Right lobe of liver (tissue), 6 donors: ENCODE data around the gene BAIAP2. TPM values are rescaled to one million over a fixed set of nuclear protein-coding genes. Genes with fewer than 3 reads are reported as not detected.

Experiments used
- ATAC-seq, 4 donors: fragments of 200-7000 bp; cut with Tn5 transposase; one replicate each; pipeline ENCODE4 v1.9.1; 2020; ENCODE audit warnings: mild to moderate bottlenecking in 4 of 4, moderate library complexity in 4 of 4
- DNase-seq, 3 donors: peaks; one replicate each; pipeline ENCODE4 v3.0.0-alpha.2; 2020
- H3K27ac ChIP-seq, 3 donors: fragments of 200-600 bp; one replicate each; pipeline ENCODE4 v1.8.0; 2022
- H3K27me3 ChIP-seq, 2 donors: fragments of 200-600 bp; one replicate each; pipeline ENCODE4 v1.8.0; 2022
- H3K36me3 ChIP-seq, 4 donors: fragments of 200-600 bp; sonication (generic) in 1 of 4; one replicate each; pipeline versions ENCODE4 v1.5.1 to v1.8.0; 2017 to 2022; ENCODE audit warnings: control low read depth in 1 of 4
- H3K4me1 ChIP-seq, 4 donors: fragments of 200-600 bp; sonication (generic) in 1 of 4; one replicate each; pipeline versions ENCODE4 v1.5.1 to v1.8.0; 2017 to 2022; ENCODE audit warnings: control low read depth in 1 of 4
- H3K4me3 ChIP-seq, 3 donors: fragments of 200-600 bp; one replicate each; pipeline ENCODE4 v1.8.0; 2022
- H3K9me3 ChIP-seq, 4 donors: fragments of 200-600 bp; sonication (generic) in 1 of 4; one replicate each; pipeline versions ENCODE4 v1.5.1 to v1.8.0; 2017 to 2022; ENCODE audit warnings: control low read depth in 1 of 4
- CTCF ChIP-seq, 4 donors: fragments of 200-600 bp in 3 of 4; fragments of 450-650 bp in 1 of 4; IDR thresholded peaks; one replicate each; pipeline versions ENCODE4 v1.5.1 to v1.8.0; 2016 to 2022; ENCODE audit warnings: antibody characterized with exemption in 4 of 4, mild to moderate bottlenecking in 2 of 4
- POLR2A ChIP-seq: fragments of 450-650 bp; IDR thresholded peaks from one replicate; pipeline ENCODE4 v1.6.1; 2017; ENCODE audit warnings: antibody characterized with exemption, mild to moderate bottlenecking
- WGBS: methylation state at CpG from one replicate; pipeline ENCODE4 v1.1.6; 2018; ENCODE audit warnings: low coverage, low lambda C conversion rate; ENCODE audit not compliant: insufficient coverage; ENCODE audit errors: missing lambda C conversion rate; 5-methylcytosine and 5-hydroxymethylcytosine counted together
- intact Hi-C, 2 donors: fragments of 100-400 bp; cut with DNase I; formaldehyde crosslinking; loops; one replicate each; pipeline versions ENCODE4 v1.11.2 to v1.14.1; 2022
- total RNA-seq, 6 experiments: library from RNA; depleted of rRNA in 2 of 6; stranded (reverse); fragments of >200 nt in 2 of 6; fragmentation: NEBNext Ultra II Directional in 3 of 6; extraction: Animal tissue kit (Norgen Biotek cat#: 25700) in 3 of 6; gene quantifications; one replicate each; pipeline versions ENCODE4 v1.1.0 to v1.2.4, GENCODE V29; 2016 to 2023
- donor health status: DM: no; HTN: yes; CAD: no.
- donor health status: DM: no; HTN: no; CAD: no.
- donor health status: DM: no; HTN: no; CAD: no.
- donor health status: DM: no; HTN: yes; CAD: no.
- donor health status: DM: no; HTN: yes; CAD: no.

Gene BAIAP2
- total RNA-seq, 6 experiments from 2014 or later: 46.6 to 139 (median 63.3) TPM

GRCh38 chr17:81044428-81044763 is 9.4 kb downstream of the BAIAP2 start:
- ATAC-seq: no peak
- Histone ChIP-seq H3K36me3 (no peaks in the 10 kb centered on the region), H3K4me3 (no peak overlapping the region), H3K27ac (peak overlapping the region; percentile 70 to 84 (median 81)), H3K27me3 (no peaks in the 10 kb centered on the region), H3K9me3 (no peaks in the 10 kb centered on the region), H3K4me1 (peaks cover 0 to 85% (median 32%) of the 10 kb centered on the region in 4 donors)
- intact Hi-C loops: no loop called here
- TF ChIP-seq POLR2A (no peak), CTCF (IDR thresholded peaks at IDR 0.05) (no peak)
- DNase-seq: no peak
- WGBS: 44% methylated on average over 5 of the region's 14 CpGs

GRCh38 chr17:81044764-81045589 is 10.0 kb downstream of the BAIAP2 start:
- peak; percentile 87 to 92 (median 91) for DNase-seq

GRCh38 chr17:81045590-81046095 is 10.7 kb downstream of the BAIAP2 start:
- DNase-seq: no peak
- intact Hi-C loops: no loop called here
- ATAC-seq: no peak
- TF ChIP-seq CTCF (IDR thresholded peaks at IDR 0.05) (no peak), POLR2A (no peak)
- H3K27me3 ChIP-seq: no peaks in the 10 kb centered on the region
- H3K9me3 ChIP-seq: no peaks in the 10 kb centered on the region
- no peak overlapping the region for H3K4me3 ChIP-seq
- peaks cover 0 to 80% (median 28%) of the 10 kb centered on the region in 4 donors for H3K4me1 ChIP-seq
- H3K36me3 ChIP-seq: no peaks in the 10 kb centered on the region
- 69% methylated on average over 4 of the region's 9 CpGs for WGBS
- H3K27ac ChIP-seq: peak overlapping the region; percentile 70 to 84 (median 81)

More at GRCh38 chr17:81044764-81045589, 10.0 kb downstream of the BAIAP2 start:
- peak; percentile 44 to 62 (median 58) for ATAC-seq
- no peak for TF ChIP-seq POLR2A
- no peak for TF ChIP-seq CTCF (IDR thresholded peaks at IDR 0.05)
- H3K4me3 ChIP-seq: no peak overlapping the region
- H3K4me1 ChIP-seq: peaks cover 0 to 85% (median 31%) of the 10 kb centered on the region in 4 donors
- peak overlapping the region; percentile 70 to 84 (median 81) for H3K27ac ChIP-seq
- no peaks in the 10 kb centered on the region for H3K27me3 ChIP-seq
- H3K36me3 ChIP-seq: no peaks in the 10 kb centered on the region
- intact Hi-C loops: no loop called here
- no peaks in the 10 kb centered on the region for H3K9me3 ChIP-seq
- 29% methylated on average over 6 of the region's 28 CpGs for WGBS

- no peak for DNase-seq
- intact Hi-C loops: no loop called here
- TF ChIP-seq CTCF (IDR thresholded peaks at IDR 0.05) (no peak), POLR2A (no peak)
- WGBS: 80% methylated on average over 3 of the region's 17 CpGs
- ATAC-seq: no peak
- no peaks in the 10 kb centered on the region for H3K36me3 ChIP-seq
- H3K9me3 ChIP-seq: no peaks in the 10 kb centered on the region
- H3K27ac ChIP-seq: peak overlapping the region; percentile 70 to 84 (median 81)
- H3K27me3 ChIP-seq: no peaks in the 10 kb centered on the region
- peaks cover 0 to 80% (median 28%) of the 10 kb centered on the region in 4 donors for H3K4me1 ChIP-seq
- no peak overlapping the region for H3K4me3 ChIP-seq
Observed at GRCh38 chr17:81046132-81046769, 11.3 kb downstream of the BAIAP2 start.
